ENCODE measurements around the gene DBNDD1.
"Not testable (repeated sequence)": the region's sequence is repeated elsewhere in the genome, so short reads cannot be mapped to it uniquely, and the experiment has no call there.

DBNDD1 gene, protein sequence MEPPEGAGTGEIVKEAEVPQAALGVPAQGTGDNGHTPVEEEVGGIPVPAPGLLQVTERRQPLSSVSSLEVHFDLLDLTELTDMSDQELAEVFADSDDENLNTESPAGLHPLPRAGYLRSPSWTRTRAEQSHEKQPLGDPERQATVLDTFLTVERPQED

GRCh38 chr16:90018652-90019542 lies at the start of gene DBNDD1:
Gene DBNDD1 (minus strand): TSS chr16:90019456. CDS start chr16:90019341, 115 bp downstream.
- Histone ChIP-seq H3K9ac (ENCODE audit: low read depth, low read length) (peak within 1 kb of the TSS; percentile 58), H3K4me1 (ENCODE audit: insufficient read depth, low read length) (peaks cover 25% of the 10 kb centered on the region), H3K36me3 (ENCODE audit: insufficient read depth, low read length) (no peaks in the 10 kb centered on the region), H3K9me3 (ENCODE audit: control insufficient read depth, insufficient read depth, low read length) (no peaks in the 10 kb centered on the region)

DNA sequence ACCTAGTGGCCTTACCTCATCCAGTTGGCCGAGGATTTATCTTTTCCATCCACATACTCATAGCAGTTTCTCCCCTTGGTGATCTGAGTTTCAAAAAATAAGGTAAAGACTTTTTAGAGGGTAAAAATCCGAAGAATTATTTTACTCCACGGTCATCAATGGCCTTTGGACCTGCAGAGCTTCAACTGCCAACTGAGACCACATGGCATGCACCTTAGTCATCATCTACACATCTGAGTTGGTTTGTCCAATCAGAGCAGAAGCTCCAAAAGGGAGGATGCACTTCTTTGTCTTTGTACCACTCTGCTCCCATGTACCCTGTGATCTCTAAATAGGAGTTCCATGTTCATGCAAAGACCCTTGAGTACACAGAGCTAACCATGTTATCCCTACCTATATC lies 42.2 kb upstream of the DBNDD1 start:
- no peaks in the 10 kb centered on the region for H3K4me1 ChIP-seq (ENCODE audit: insufficient read depth, low read length)
- H3K9ac ChIP-seq (ENCODE audit: low read depth, low read length), result no peak overlapping the region
- no peaks in the 10 kb centered on the region for H3K36me3 ChIP-seq (ENCODE audit: insufficient read depth, low read length)
- no peaks in the 10 kb centered on the region for H3K9me3 ChIP-seq (ENCODE audit: control insufficient read depth, insufficient read depth, low read length)

DNA sequence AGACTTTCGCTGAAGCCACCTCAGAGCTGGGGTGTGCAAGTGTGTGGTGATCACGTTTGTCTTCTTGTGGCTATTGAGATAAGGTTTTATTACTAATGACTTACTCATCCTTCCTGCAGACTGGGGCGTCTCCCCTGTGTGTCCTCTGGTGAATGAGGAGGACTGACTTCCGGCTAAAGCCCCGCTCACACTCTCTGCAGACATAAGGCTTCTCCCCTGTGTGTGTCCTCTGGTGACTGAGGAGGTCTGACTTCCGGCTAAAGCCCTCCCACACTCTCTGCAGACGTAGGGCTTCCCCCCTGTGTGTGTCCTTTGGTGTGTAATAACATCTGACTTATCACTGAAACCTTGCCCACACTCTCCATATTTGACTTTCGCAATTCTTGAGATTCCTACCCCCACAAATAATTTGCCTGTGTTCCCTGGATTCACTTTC lies 38.5 kb upstream of the DBNDD1 start:
- H3K36me3 ChIP-seq (ENCODE audit: insufficient read depth, low read length), result no peaks in the 10 kb centered on the region; the same call in 1 of the 2 replicates
- H3K4me1 ChIP-seq (ENCODE audit: insufficient read depth, low read length), result no peaks in the 10 kb centered on the region
- no peak overlapping the region for H3K9ac ChIP-seq (ENCODE audit: low read depth, low read length)
- peaks cover 10% of the 10 kb centered on the region for H3K9me3 ChIP-seq (ENCODE audit: control insufficient read depth, insufficient read depth, low read length)

DNA sequence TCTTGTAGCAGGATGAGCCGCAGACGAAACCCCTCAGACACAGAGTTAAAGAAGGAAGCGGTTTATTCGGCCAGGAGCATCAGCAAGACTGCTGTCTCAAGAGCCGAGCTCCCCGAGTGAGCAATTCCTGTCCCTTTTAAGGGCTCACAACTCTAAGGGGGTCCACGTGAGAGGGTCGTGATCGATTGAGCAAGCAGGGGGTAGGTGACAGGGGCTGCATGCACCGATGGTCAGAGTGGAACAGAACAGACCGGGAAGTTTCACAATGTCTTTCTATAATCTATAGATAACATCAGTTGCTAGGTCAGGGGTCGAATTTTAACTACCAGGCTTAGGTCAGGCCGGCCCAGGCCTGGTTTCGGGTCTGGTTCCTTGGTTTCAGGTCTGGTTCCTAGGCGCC lies 37.3 kb upstream of the DBNDD1 start:
- H3K9ac ChIP-seq (ENCODE audit: low read depth, low read length); H3K36me3 ChIP-seq (ENCODE audit: insufficient read depth, low read length); H3K4me1 ChIP-seq (ENCODE audit: insufficient read depth, low read length): not testable (repeated sequence)
- peaks cover 10% of the 10 kb centered on the region for H3K9me3 ChIP-seq (ENCODE audit: control insufficient read depth, insufficient read depth, low read length)

DNA sequence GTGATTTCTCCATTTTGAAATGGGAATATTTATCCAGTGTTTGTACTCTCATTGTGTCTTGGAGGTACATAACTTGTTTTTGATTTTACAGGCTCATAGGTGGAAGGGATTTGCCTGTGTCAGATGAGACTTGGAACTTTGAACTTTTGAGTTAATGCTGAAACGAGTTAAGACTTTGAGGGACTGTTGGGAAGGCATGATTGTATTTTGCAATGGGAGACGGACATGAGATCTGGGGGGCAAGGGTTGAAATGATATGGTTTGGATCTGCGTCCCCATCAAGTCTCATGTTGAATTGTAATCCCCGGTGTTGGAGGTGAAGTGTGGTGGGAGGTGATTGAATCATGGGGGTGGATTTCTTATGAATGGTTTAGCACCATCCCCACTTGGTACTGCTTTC lies 36.1 kb upstream of the DBNDD1 start:
- H3K4me1 ChIP-seq (ENCODE audit: insufficient read depth, low read length), result no peaks in the 10 kb centered on the region
- peaks cover 10% of the 10 kb centered on the region for H3K9me3 ChIP-seq (ENCODE audit: control insufficient read depth, insufficient read depth, low read length)
- H3K9ac ChIP-seq (ENCODE audit: low read depth, low read length), result no peak overlapping the region
- no peaks in the 10 kb centered on the region; the same call in 1 of the 2 replicates for H3K36me3 ChIP-seq (ENCODE audit: insufficient read depth, low read length)

DNA sequence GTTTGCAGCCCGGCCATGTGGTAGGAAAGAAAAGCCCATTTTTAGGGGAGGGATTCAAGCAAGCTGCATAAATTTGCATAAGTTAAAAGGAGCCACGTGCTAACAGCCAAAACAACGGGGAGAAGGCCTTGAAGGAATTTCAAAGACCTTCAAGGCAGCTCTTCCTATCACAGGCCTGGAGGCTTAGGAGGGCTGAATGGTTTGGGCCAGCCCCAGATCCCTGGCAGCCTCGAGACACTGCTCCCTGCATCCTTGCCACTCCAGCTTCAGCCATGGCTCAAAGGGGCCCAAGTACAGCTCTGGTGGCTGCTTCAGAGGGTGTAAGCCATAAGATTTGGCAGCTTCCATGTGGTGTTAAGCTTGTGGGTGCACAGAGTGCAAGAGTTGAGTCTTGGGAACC lies 35.3 kb upstream of the DBNDD1 start:
- Histone ChIP-seq H3K4me1 (ENCODE audit: insufficient read depth, low read length) (no peaks in the 10 kb centered on the region), H3K9me3 (ENCODE audit: control insufficient read depth, insufficient read depth, low read length) (peaks cover 10% of the 10 kb centered on the region), H3K9ac (ENCODE audit: low read depth, low read length) (no peak overlapping the region), H3K36me3 (ENCODE audit: insufficient read depth, low read length) (no peaks in the 10 kb centered on the region; the same call in 1 of the 2 replicates)

- Histone ChIP-seq H3K9ac (ENCODE audit: low read depth, low read length) (no peak overlapping the region), H3K9me3 (ENCODE audit: control insufficient read depth, insufficient read depth, low read length) (peaks cover 10% of the 10 kb centered on the region), H3K4me1 (ENCODE audit: insufficient read depth, low read length) (no peaks in the 10 kb centered on the region), H3K36me3 (ENCODE audit: insufficient read depth, low read length) (no peaks in the 10 kb centered on the region; the same call in 1 of the 2 replicates)
Observed at GRCh38 chr16:90053902-90054500, 34.7 kb upstream of the DBNDD1 start.

- Histone ChIP-seq H3K9ac (ENCODE audit: low read depth, low read length) (no peak overlapping the region), H3K36me3 (ENCODE audit: insufficient read depth, low read length) (no peaks in the 10 kb centered on the region; the same call in 1 of the 2 replicates), H3K4me1 (ENCODE audit: insufficient read depth, low read length) (peaks cover 6% of the 10 kb centered on the region; the same call in 1 of the 2 replicates), H3K9me3 (ENCODE audit: control insufficient read depth, insufficient read depth, low read length) (peaks cover 10% of the 10 kb centered on the region)
Observed at GRCh38 chr16:90050969-90051368, 31.7 kb upstream of the DBNDD1 start.

- Histone ChIP-seq H3K4me1 (ENCODE audit: insufficient read depth, low read length) (peaks cover 6% of the 10 kb centered on the region; the same call in 1 of the 2 replicates), H3K9me3 (ENCODE audit: control insufficient read depth, insufficient read depth, low read length) (no peaks in the 10 kb centered on the region), H3K36me3 (ENCODE audit: insufficient read depth, low read length) (no peaks in the 10 kb centered on the region), H3K9ac (ENCODE audit: low read depth, low read length) (no peak overlapping the region)
Observed at GRCh38 chr16:90048737-90049330, 29.6 kb upstream of the DBNDD1 start.

GRCh38 chr16:90048347-90048722 lies 29.1 kb upstream of the DBNDD1 start:
- no peaks in the 10 kb centered on the region for H3K9me3 ChIP-seq (ENCODE audit: control insufficient read depth, insufficient read depth, low read length)
- no peaks in the 10 kb centered on the region for H3K36me3 ChIP-seq (ENCODE audit: insufficient read depth, low read length)
- no peak overlapping the region; the same call in 1 of the 2 replicates for H3K9ac ChIP-seq (ENCODE audit: low read depth, low read length)
- peaks cover 6% of the 10 kb centered on the region; the same call in 1 of the 2 replicates for H3K4me1 ChIP-seq (ENCODE audit: insufficient read depth, low read length)

DNA sequence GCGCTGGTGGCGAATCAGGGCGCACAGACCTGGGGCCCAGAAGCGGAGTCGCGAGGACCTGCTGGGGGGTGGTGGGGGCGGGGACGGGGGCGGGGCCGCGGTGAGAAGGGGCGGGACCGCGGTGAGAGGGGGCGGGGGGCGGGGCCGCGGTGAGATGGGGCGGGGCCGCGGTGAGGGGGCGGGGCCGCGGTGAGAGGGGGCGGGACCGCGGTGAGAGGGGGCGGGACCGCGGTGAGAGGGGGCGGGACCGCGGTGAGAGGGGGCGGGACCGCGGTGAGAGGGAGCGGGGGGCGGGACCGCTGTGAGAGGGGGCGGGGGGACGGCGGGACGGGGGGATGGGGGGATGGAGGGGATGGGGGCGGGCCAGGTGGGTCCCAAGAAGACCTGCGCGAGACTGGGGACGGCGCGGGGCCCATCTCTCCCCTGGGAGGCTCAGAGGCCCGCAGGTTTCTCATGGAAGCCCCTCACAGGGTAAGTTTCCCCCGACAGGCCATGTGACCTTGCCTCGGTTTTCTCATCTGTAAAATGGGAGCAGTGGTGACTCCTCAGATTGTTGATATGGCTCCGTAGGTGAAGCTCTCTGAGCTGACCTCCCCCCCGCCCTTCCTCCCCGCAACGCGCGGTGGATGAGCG lies 28.6 kb upstream of the DBNDD1 start:
- Histone ChIP-seq H3K4me1 (ENCODE audit: insufficient read depth, low read length) (peaks cover 6% of the 10 kb centered on the region; the same call in 1 of the 2 replicates), H3K9ac (ENCODE audit: low read depth, low read length) (peak overlapping the region; percentile 87), H3K36me3 (ENCODE audit: insufficient read depth, low read length) (no peaks in the 10 kb centered on the region), H3K9me3 (ENCODE audit: control insufficient read depth, insufficient read depth, low read length) (no peaks in the 10 kb centered on the region)

DNA sequence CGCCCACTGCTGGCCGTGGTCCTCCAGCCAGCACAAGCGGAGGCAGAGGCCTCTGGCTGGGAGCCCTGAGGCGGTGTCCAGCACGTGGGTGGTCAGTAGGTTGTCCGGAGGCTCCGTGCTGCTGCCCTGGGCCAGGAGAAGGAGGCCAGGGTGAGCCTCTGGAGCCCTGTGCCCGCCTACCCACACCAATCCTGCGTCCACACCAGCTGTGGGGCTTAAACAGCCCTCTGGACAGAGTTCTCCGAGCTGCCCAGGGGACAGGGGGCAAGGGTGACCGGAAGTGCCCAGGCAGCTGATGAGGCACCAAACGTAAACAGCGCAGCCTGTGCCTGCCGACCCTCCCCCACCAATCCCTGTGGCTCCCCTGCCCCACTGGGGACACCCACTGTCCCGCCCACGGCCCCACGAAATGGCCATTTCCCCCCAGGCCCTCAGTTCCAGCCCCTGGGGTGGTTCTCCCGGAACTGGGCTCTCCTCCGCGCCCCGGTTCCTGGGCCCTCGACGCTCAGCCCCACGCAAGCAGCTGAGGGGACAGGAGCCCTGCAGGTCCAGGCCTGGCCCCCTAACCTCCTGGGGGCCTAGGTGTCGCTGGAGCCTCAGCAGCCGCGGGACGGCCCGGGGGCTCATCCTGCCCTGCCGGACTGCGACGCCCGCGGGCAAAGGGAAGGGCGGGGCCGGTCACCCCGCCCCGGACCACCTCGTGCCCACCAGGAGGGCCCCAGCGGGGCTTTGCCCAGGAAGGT lies 27.9 kb upstream of the DBNDD1 start:
- Histone ChIP-seq H3K9ac (ENCODE audit: low read depth, low read length) (peak overlapping the region; percentile 87), H3K36me3 (ENCODE audit: insufficient read depth, low read length) (no peaks in the 10 kb centered on the region), H3K9me3 (ENCODE audit: control insufficient read depth, insufficient read depth, low read length) (no peaks in the 10 kb centered on the region), H3K4me1 (ENCODE audit: insufficient read depth, low read length) (peaks cover 6% of the 10 kb centered on the region; the same call in 1 of the 2 replicates)

DNA sequence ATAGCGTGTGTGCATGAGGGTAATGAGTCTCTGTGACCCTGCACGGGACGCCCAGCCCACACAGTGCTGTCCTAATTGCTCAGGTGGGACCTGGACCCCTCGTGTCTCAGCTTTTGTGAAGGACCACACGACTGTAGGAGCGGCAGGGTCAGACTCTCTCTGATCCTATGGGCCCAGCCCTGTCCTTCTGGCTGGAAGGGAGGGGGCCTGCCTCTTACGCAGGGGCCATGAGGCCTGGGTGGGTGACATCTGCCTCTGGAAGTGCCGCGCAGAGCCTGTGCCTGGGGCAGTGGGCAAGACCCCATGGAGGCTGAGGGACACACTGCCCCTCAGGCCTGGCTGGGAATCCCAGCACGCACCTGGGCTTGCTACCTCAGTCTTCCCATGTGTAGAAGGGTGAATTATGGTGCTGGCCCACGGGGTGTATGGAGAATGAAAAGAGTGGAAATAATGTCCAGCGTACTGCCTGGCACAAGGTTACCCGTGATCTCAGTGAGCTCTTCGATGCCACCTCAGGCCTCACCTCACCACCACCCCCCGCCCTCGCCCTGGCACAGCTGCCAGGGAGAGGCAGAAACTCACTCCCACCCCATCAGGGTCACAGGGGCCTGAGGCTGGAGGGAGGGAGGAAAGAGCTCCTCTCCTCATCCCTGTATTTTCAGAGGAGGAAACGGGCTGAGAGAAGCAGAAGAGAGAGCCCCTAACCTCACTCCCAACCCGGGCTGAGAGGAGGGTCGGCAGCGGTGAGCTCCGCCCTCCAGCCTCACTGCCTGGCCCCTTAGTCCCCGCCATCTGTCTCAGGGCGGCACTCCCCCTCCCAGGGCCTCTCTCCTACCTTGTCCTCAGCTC lies 27.1 kb upstream of the DBNDD1 start:
- H3K36me3 ChIP-seq (ENCODE audit: insufficient read depth, low read length), result no peaks in the 10 kb centered on the region
- H3K9me3 ChIP-seq (ENCODE audit: control insufficient read depth, insufficient read depth, low read length), result no peaks in the 10 kb centered on the region
- peak overlapping the region; percentile 87; the same call in 1 of the 2 replicates for H3K9ac ChIP-seq (ENCODE audit: low read depth, low read length)
- H3K4me1 ChIP-seq (ENCODE audit: insufficient read depth, low read length), result peaks cover 6% of the 10 kb centered on the region; the same call in 1 of the 2 replicates

Measured in ES-I3 (cell line).